ENCODE results near the gene STX8.

The STX8 gene

GRCh38 chr17:9576521-9577372, 1.1 kb upstream of the STX8 start, which contains the start of gene CFAP52:
Gene CFAP52 (plus strand): TSS chr17:9576642. CDS start chr17:9576696, 54 bp downstream.
- Histone ChIP-seq H3K4me3 (ENCODE audit: low read depth, low read length) (peak within 1 kb of the TSS; percentile 73), H3K27ac (ENCODE audit: extremely low read depth, low read depth, low read length) (peak within 1 kb of the TSS; percentile 80), H3K4me1 (ENCODE audit: control insufficient read depth, insufficient read depth, low read length) (no peaks in the 10 kb centered on the region), H3K9me3 (ENCODE audit: control insufficient read depth, insufficient read depth, low read depth, low read length) (no peaks in the 10 kb centered on the region), H3K36me3 (ENCODE audit: control insufficient read depth in 2 of 2, insufficient read depth in 1 of 2, low read length in 2 of 2) (no peaks in the 10 kb centered on the region)
- ChIA-PET POLR2A (interaction anchor here (0.6 to 2.5 kb wide), 6 partner anchors 11 to 291 kb away, joined by 3 to 16 read pairs (median 4); no protein-coding TSS in a partner anchor), CTCF (interaction anchor here (0.5 to 3.4 kb wide), 54 partner anchors 8 to 1294 kb away, joined by 3 to 43 read pairs (median 4); partner anchors contain the start of gene USP43)
- TF ChIP-seq, protein P1, sequence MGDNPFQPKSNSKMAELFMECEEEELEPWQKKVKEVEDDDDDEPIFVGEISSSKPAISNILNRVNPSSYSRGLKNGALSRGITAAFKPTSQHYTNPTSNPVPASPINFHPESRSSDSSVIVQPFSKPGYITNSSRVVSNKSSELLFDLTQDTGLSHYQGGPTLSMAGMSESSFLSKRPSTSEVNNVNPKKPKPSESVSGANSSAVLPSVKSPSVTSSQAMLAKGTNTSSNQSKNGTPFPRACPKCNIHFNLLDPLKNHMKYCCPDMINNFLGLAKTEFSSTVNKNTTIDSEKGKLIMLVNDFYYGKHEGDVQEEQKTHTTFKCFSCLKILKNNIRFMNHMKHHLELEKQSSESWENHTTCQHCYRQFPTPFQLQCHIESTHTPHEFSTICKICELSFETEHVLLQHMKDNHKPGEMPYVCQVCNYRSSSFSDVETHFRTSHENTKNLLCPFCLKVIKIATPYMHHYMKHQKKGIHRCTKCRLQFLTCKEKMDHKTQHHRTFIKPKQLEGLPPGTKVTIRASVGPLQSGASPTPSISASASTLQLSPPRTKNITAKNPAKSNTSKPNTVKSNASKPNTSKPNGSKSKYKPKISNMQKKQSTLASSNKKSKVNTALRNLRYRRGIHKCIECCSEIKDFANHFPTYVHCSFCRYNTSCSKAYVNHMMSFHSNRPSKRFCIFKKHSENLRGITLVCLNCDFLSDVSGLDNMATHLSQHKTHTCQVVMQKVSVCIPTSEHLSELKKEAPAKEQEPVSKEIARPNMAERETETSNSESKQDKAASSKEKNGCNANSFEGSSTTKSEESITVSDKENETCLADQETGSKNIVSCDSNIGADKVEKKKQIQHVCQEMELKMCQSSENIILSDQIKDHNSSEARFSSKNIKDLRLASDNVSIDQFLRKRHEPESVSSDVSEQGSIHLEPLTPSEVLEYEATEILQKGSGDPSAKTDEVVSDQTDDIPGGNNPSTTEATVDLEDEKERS (tag by site-specific recombination; IDR thresholded peaks at IDR 0.05) = no peak
- TF ChIP-seq ZNF626 (tag by site-specific recombination; IDR thresholded peaks at IDR 0.05) (no peak), REPIN1 (tag by site-specific recombination; IDR thresholded peaks at IDR 0.05; ENCODE audit: low read depth) (no peak), ZNF148 (tag by site-specific recombination; IDR thresholded peaks at IDR 0.05; ENCODE audit: borderline replicate concordance) (no peak), ZNF18 (tag by site-specific recombination; IDR thresholded peaks at IDR 0.05) (no peak), ZNF660 (tag by site-specific recombination; IDR thresholded peaks at IDR 0.05) (0 out of 2 replicates have a peak, but pooled peaks have one; percentile 59), ZNF658 (tag by site-specific recombination; IDR thresholded peaks at IDR 0.05) (no peak), ZNF621 (tag by site-specific recombination; IDR thresholded peaks at IDR 0.05) (no peak), SALL2 (tag by site-specific recombination; IDR thresholded peaks at IDR 0.05; ENCODE audit: borderline replicate concordance) (no peak), ZNF169 (tag by site-specific recombination; IDR thresholded peaks at IDR 0.05) (no peak), ZNF629 (tag by site-specific recombination; IDR thresholded peaks at IDR 0.05) (no peak), ZNF16 (tag by site-specific recombination; IDR thresholded peaks at IDR 0.05; ENCODE audit: low read depth) (no peak), ZBTB8A (tag by site-specific recombination; IDR thresholded peaks at IDR 0.05) (no peak), TRIM28 (IDR thresholded peaks at IDR 0.05; ENCODE audit: borderline replicate concordance, low read length) (peak; percentile 43; the same call in 1 of the 2 replicates), ZBTB44 (tag by site-specific recombination; IDR thresholded peaks at IDR 0.05) (no peak), ZNF48 (tag by site-specific recombination; IDR thresholded peaks at IDR 0.05) (no peak), ZNF335 (tag by site-specific recombination; conservative IDR thresholded peaks at IDR 0.05) (peak; percentile 17; the same call in 1 of the 2 replicates), ZFP37 (tag by site-specific recombination; IDR thresholded peaks at IDR 0.05) (no peak)
- TF ChIP-seq, protein P2, sequence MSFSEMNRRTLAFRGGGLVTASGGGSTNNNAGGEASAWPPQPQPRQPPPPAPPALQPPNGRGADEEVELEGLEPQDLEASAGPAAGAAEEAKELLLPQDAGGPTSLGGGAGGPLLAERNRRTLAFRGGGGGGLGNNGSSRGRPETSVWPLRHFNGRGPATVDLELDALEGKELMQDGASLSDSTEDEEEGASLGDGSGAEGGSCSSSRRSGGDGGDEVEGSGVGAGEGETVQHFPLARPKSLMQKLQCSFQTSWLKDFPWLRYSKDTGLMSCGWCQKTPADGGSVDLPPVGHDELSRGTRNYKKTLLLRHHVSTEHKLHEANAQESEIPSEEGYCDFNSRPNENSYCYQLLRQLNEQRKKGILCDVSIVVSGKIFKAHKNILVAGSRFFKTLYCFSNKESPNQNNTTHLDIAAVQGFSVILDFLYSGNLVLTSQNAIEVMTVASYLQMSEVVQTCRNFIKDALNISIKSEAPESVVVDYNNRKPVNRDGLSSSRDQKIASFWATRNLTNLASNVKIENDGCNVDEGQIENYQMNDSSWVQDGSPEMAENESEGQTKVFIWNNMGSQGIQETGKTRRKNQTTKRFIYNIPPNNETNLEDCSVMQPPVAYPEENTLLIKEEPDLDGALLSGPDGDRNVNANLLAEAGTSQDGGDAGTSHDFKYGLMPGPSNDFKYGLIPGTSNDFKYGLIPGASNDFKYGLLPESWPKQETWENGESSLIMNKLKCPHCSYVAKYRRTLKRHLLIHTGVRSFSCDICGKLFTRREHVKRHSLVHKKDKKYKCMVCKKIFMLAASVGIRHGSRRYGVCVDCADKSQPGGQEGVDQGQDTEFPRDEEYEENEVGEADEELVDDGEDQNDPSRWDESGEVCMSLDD (tag by site-specific recombination; IDR thresholded peaks at IDR 0.05) = no peak
- TF ChIP-seq, protein P3, sequence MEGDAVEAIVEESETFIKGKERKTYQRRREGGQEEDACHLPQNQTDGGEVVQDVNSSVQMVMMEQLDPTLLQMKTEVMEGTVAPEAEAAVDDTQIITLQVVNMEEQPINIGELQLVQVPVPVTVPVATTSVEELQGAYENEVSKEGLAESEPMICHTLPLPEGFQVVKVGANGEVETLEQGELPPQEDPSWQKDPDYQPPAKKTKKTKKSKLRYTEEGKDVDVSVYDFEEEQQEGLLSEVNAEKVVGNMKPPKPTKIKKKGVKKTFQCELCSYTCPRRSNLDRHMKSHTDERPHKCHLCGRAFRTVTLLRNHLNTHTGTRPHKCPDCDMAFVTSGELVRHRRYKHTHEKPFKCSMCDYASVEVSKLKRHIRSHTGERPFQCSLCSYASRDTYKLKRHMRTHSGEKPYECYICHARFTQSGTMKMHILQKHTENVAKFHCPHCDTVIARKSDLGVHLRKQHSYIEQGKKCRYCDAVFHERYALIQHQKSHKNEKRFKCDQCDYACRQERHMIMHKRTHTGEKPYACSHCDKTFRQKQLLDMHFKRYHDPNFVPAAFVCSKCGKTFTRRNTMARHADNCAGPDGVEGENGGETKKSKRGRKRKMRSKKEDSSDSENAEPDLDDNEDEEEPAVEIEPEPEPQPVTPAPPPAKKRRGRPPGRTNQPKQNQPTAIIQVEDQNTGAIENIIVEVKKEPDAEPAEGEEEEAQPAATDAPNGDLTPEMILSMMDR (tag by site-specific recombination; IDR thresholded peaks at IDR 0.05) = peak; percentile 41; the same call in 1 of the 2 replicates
- TF ChIP-seq, protein P4, sequence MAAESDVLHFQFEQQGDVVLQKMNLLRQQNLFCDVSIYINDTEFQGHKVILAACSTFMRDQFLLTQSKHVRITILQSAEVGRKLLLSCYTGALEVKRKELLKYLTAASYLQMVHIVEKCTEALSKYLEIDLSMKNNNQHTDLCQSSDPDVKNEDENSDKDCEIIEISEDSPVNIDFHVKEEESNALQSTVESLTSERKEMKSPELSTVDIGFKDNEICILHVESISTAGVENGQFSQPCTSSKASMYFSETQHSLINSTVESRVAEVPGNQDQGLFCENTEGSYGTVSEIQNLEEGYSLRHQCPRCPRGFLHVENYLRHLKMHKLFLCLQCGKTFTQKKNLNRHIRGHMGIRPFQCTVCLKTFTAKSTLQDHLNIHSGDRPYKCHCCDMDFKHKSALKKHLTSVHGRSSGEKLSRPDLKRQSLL (tag by site-specific recombination; IDR thresholded peaks at IDR 0.05) = no peak

All from HEK293 (cell line).